ENCODE results near the gene CSMD2.

Gene CSMD2

GRCh38 chr1:34073028-34073695, 91.9 kb downstream of the CSMD2 start:
- Histone ChIP-seq H3K9me3 (ENCODE audit: control insufficient read depth, insufficient read depth, low read length) (peaks cover 10% of the 10 kb centered on the region), H3K4me3 (ENCODE audit: low read depth, low read length) (no peak overlapping the region), H3K27ac (ENCODE audit: low read depth, low read length) (no peak overlapping the region), H3K27me3 (ENCODE audit: control insufficient read depth, insufficient read depth, low read length) (no peaks in the 10 kb centered on the region), H3K4me1 (ENCODE audit: control insufficient read depth, insufficient read depth, low read length) (no peaks in the 10 kb centered on the region; the same call in 1 of the 2 replicates), H3K9ac (ENCODE audit: low read depth, low read length) (no peak overlapping the region), H3K36me3 (ENCODE audit: control insufficient read depth, insufficient read depth, low read length) (no peaks in the 10 kb centered on the region)

GRCh38 chr1:34070201-34070836, 94.7 kb downstream of the CSMD2 start:
- Histone ChIP-seq H3K4me1 (ENCODE audit: control insufficient read depth, insufficient read depth, low read length) (peaks cover 2% of the 10 kb centered on the region; the same call in 1 of the 2 replicates), H3K27me3 (ENCODE audit: control insufficient read depth, insufficient read depth, low read length) (no peaks in the 10 kb centered on the region)

GRCh38 chr1:34066981-34067603, 97.9 kb downstream of the CSMD2 start:
- H3K36me3 ChIP-seq (ENCODE audit: control insufficient read depth, insufficient read depth, low read length), result no peaks in the 10 kb centered on the region
- H3K9me3 ChIP-seq (ENCODE audit: control insufficient read depth, insufficient read depth, low read length), result peaks cover 17% of the 10 kb centered on the region
- peaks cover 2% of the 10 kb centered on the region; the same call in 1 of the 2 replicates for H3K4me1 ChIP-seq (ENCODE audit: control insufficient read depth, insufficient read depth, low read length)
- H3K4me3 ChIP-seq (ENCODE audit: low read depth, low read length), result no peak overlapping the region
- no peak overlapping the region for H3K9ac ChIP-seq (ENCODE audit: low read depth, low read length)
- no peaks in the 10 kb centered on the region for H3K27me3 ChIP-seq (ENCODE audit: control insufficient read depth, insufficient read depth, low read length)
- H3K27ac ChIP-seq (ENCODE audit: low read depth, low read length), result no peak overlapping the region

More at GRCh38 chr1:34070201-34070836, 94.7 kb downstream of the CSMD2 start:
- Histone ChIP-seq H3K27ac (ENCODE audit: low read depth, low read length) (no peak overlapping the region), H3K36me3 (ENCODE audit: control insufficient read depth, insufficient read depth, low read length) (no peaks in the 10 kb centered on the region), H3K9ac (ENCODE audit: low read depth, low read length) (no peak overlapping the region), H3K4me3 (ENCODE audit: low read depth, low read length) (no peak overlapping the region), H3K9me3 (ENCODE audit: control insufficient read depth, insufficient read depth, low read length) (peaks cover 17% of the 10 kb centered on the region)

- H3K36me3 ChIP-seq (ENCODE audit: control insufficient read depth, insufficient read depth, low read length), result no peaks in the 10 kb centered on the region
These were observed 98.9 kb downstream of the CSMD2 start for GRCh38 chr1:34066166-34066565.

GRCh38 chr1:34065498-34065897, 99.5 kb downstream of the CSMD2 start:
- H3K36me3 ChIP-seq (ENCODE audit: control insufficient read depth, insufficient read depth, low read length), result no peaks in the 10 kb centered on the region
- H3K9me3 ChIP-seq (ENCODE audit: control insufficient read depth, insufficient read depth, low read length), result peaks cover 17% of the 10 kb centered on the region
- peaks cover 2% of the 10 kb centered on the region; the same call in 1 of the 2 replicates for H3K4me1 ChIP-seq (ENCODE audit: control insufficient read depth, insufficient read depth, low read length)
- no peak overlapping the region for H3K4me3 ChIP-seq (ENCODE audit: low read depth, low read length)
- H3K27ac ChIP-seq (ENCODE audit: low read depth, low read length), result no peak overlapping the region
- H3K9ac ChIP-seq (ENCODE audit: low read depth, low read length), result no peak overlapping the region
- no peaks in the 10 kb centered on the region for H3K27me3 ChIP-seq (ENCODE audit: control insufficient read depth, insufficient read depth, low read length)

More at GRCh38 chr1:34066166-34066565, 98.9 kb downstream of the CSMD2 start:
- no peak overlapping the region for H3K4me3 ChIP-seq (ENCODE audit: low read depth, low read length)
- H3K9ac ChIP-seq (ENCODE audit: low read depth, low read length), result no peak overlapping the region
- H3K27ac ChIP-seq (ENCODE audit: low read depth, low read length), result no peak overlapping the region
- peaks cover 2% of the 10 kb centered on the region; the same call in 1 of the 2 replicates for H3K4me1 ChIP-seq (ENCODE audit: control insufficient read depth, insufficient read depth, low read length)
- peaks cover 17% of the 10 kb centered on the region for H3K9me3 ChIP-seq (ENCODE audit: control insufficient read depth, insufficient read depth, low read length)
- no peaks in the 10 kb centered on the region for H3K27me3 ChIP-seq (ENCODE audit: control insufficient read depth, insufficient read depth, low read length)

GRCh38 chr1:34060901-34061415, 104.1 kb downstream of the CSMD2 start:
- Histone ChIP-seq H3K27ac (ENCODE audit: low read depth, low read length) (no peak overlapping the region), H3K27me3 (ENCODE audit: control insufficient read depth, insufficient read depth, low read length) (no peaks in the 10 kb centered on the region), H3K36me3 (ENCODE audit: control insufficient read depth, insufficient read depth, low read length) (no peaks in the 10 kb centered on the region), H3K4me1 (ENCODE audit: control insufficient read depth, insufficient read depth, low read length) (peaks cover 3% of the 10 kb centered on the region; the same call in 1 of the 2 replicates), H3K4me3 (ENCODE audit: low read depth, low read length) (no peak overlapping the region), H3K9me3 (ENCODE audit: control insufficient read depth, insufficient read depth, low read length) (no peaks in the 10 kb centered on the region), H3K9ac (ENCODE audit: low read depth, low read length) (no peak overlapping the region)

GRCh38 chr1:34060187-34060730, 104.8 kb downstream of the CSMD2 start:
- no peaks in the 10 kb centered on the region for H3K9me3 ChIP-seq (ENCODE audit: control insufficient read depth, insufficient read depth, low read length)
- H3K9ac ChIP-seq (ENCODE audit: low read depth, low read length), result no peak overlapping the region
- H3K4me1 ChIP-seq (ENCODE audit: control insufficient read depth, insufficient read depth, low read length), result peaks cover 6% of the 10 kb centered on the region; the same call in 1 of the 2 replicates
- H3K4me3 ChIP-seq (ENCODE audit: low read depth, low read length), result no peak overlapping the region
- no peak overlapping the region for H3K27ac ChIP-seq (ENCODE audit: low read depth, low read length)
- H3K36me3 ChIP-seq (ENCODE audit: control insufficient read depth, insufficient read depth, low read length), result no peaks in the 10 kb centered on the region
- H3K27me3 ChIP-seq (ENCODE audit: control insufficient read depth, insufficient read depth, low read length), result no peaks in the 10 kb centered on the region

- Histone ChIP-seq H3K4me3 (ENCODE audit: low read depth, low read length) (no peak overlapping the region), H3K4me1 (ENCODE audit: control insufficient read depth, insufficient read depth, low read length) (peaks cover 9% of the 10 kb centered on the region; the same call in 1 of the 2 replicates), H3K36me3 (ENCODE audit: control insufficient read depth, insufficient read depth, low read length) (no peaks in the 10 kb centered on the region), H3K9ac (ENCODE audit: low read depth, low read length) (no peak overlapping the region), H3K27ac (ENCODE audit: low read depth, low read length) (no peak overlapping the region), H3K27me3 (ENCODE audit: control insufficient read depth, insufficient read depth, low read length) (no peaks in the 10 kb centered on the region), H3K9me3 (ENCODE audit: control insufficient read depth, insufficient read depth, low read length) (no peaks in the 10 kb centered on the region)
These were observed 107.5 kb downstream of the CSMD2 start for GRCh38 chr1:34057347-34058130.

GRCh38 chr1:34055818-34056217, 109.2 kb downstream of the CSMD2 start:
- Histone ChIP-seq H3K36me3 (ENCODE audit: control insufficient read depth, insufficient read depth, low read length) (no peaks in the 10 kb centered on the region), H3K27me3 (ENCODE audit: control insufficient read depth, insufficient read depth, low read length) (no peaks in the 10 kb centered on the region), H3K9ac (ENCODE audit: low read depth, low read length) (no peak overlapping the region), H3K27ac (ENCODE audit: low read depth, low read length) (no peak overlapping the region), H3K4me3 (ENCODE audit: low read depth, low read length) (no peak overlapping the region), H3K4me1 (ENCODE audit: control insufficient read depth, insufficient read depth, low read length) (peaks cover 9% of the 10 kb centered on the region; the same call in 1 of the 2 replicates), H3K9me3 (ENCODE audit: control insufficient read depth, insufficient read depth, low read length) (no peaks in the 10 kb centered on the region)

- peaks cover 9% of the 10 kb centered on the region; the same call in 1 of the 2 replicates for H3K4me1 ChIP-seq (ENCODE audit: control insufficient read depth, insufficient read depth, low read length)
- no peak overlapping the region for H3K9ac ChIP-seq (ENCODE audit: low read depth, low read length)
- H3K36me3 ChIP-seq (ENCODE audit: control insufficient read depth, insufficient read depth, low read length), result no peaks in the 10 kb centered on the region
- no peaks in the 10 kb centered on the region for H3K27me3 ChIP-seq (ENCODE audit: control insufficient read depth, insufficient read depth, low read length)
- no peak overlapping the region for H3K27ac ChIP-seq (ENCODE audit: low read depth, low read length)
- peaks cover 4% of the 10 kb centered on the region; the same call in 1 of the 2 replicates for H3K9me3 ChIP-seq (ENCODE audit: control insufficient read depth, insufficient read depth, low read length)
- no peak overlapping the region for H3K4me3 ChIP-seq (ENCODE audit: low read depth, low read length)
These were observed 110.1 kb downstream of the CSMD2 start for GRCh38 chr1:34054920-34055319.

Data from HUES48 (cell line).